ENCODE measurements around the gene TNXB. TPM values are rescaled to one million over a fixed set of nuclear protein-coding genes. Genes with fewer than 3 reads are reported as not detected.

Gene TNXB
- total and polyA plus RNA-seq, 2 of the 4 experiments (the other 2 are of a cell fraction): 0.05 TPM; not detected in 1

DNA sequence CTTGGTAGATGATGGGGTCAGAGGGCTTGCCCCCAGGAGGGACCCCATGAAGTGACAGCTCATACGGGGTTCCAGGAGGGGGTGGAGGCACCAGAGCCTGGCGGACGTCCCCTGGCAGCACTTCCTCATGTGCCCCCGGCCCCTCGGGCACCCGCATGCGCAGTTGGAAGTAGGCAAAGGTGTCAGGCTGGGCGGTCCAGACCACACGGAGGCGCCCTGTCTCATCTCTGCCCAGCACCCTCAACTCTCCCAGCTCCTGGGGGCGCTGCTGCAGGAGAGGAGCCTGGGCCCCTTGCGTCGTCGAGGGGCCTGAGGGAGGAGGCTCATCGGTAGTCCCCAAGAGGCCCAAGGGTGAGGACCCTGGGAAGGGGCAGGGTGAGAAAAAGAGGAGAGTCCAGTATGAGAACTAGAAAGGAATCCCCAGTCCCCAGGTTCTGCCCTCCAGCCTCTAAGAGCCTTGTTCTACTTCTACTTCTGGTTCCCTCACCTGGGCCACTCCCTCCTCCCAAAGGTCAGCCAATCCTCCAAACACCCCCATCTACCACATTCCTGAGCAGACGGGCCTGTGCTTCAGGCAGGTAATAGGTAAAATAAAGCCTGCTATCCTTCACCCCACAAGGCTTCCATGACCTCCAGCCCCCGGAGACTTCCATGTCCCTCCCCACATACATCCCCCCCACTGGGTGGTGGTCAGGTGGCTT is 23.2 kb downstream of the TNXB start:
- Histone ChIP-seq H3K79me1 (ENCODE audit: low read depth in 1 of 2, low read length in 2 of 2) (no peaks in the 10 kb centered on the region), H2AFZ (replicated peaks; ENCODE audit: low read length, poor library complexity) (no peak overlapping the region), H3K4me2 (ENCODE audit: low read depth, low read length) (no peak overlapping the region), H3K27me3 (ENCODE audit: control insufficient read depth, insufficient read depth, low read length) (peaks cover 56% of the 10 kb centered on the region), H3K9me1 (ENCODE audit: insufficient read depth, low read length) (peaks cover 14% of the 10 kb centered on the region), H3K9ac (ENCODE audit: low read depth, low read length) (no peak overlapping the region), H2BK120ac (ENCODE audit: low read depth, low read length) (no peak overlapping the region), H2AK5ac (ENCODE audit: low read depth, low read length) (peak overlapping the region; percentile 65), H2BK5ac (ENCODE audit: low read depth, low read length, poor library complexity, severe bottlenecking) (no peak overlapping the region), H3K36me3 (ENCODE audit: control insufficient read depth, insufficient read depth, low read length) (no peaks in the 10 kb centered on the region), H4K5ac (ENCODE audit: low read depth, low read length) (no peak overlapping the region), H2BK15ac (ENCODE audit: low read depth, low read length) (no peak overlapping the region), H2AK9ac (replicated peaks; ENCODE audit: low read depth, low read length, poor library complexity) (no peak overlapping the region), H3K27ac (ENCODE audit: insufficient read depth, low read length) (no peak overlapping the region), H3K18ac (ENCODE audit: low read depth, low read length) (no peak overlapping the region; the same call in 1 of the 2 replicates), H3K9me3 (ENCODE audit: control insufficient read depth, insufficient read depth, low read length) (no peaks in the 10 kb centered on the region), H2BK20ac (ENCODE audit: low read depth, low read length) (no peak overlapping the region), H4K8ac (ENCODE audit: low read depth in 2 of 2, low read length in 2 of 2) (no peak overlapping the region), H3K14ac (replicated peaks; ENCODE audit: low read depth, low read length) (no peak overlapping the region), H3K23ac (ENCODE audit: low read depth, low read length) (no peak overlapping the region), H3K4me3 (ENCODE audit: insufficient read depth, low read depth, low read length) (no peak overlapping the region), H4K91ac (ENCODE audit: insufficient read depth, low read depth, low read length) (no peak overlapping the region; the same call in 1 of the 2 replicates), H4K20me1 (ENCODE audit: insufficient read depth, low read length) (peaks cover 7% of the 10 kb centered on the region), H3K4ac (ENCODE audit: low read depth, low read length) (no peak overlapping the region), H3K4me1 (ENCODE audit: control insufficient read depth, insufficient read depth, low read length) (peaks cover 22% of the 10 kb centered on the region), H3K56ac (ENCODE audit: extremely low read depth, insufficient read depth, low read length) (no peak overlapping the region)
- 100% methylated on average over 1 of the region's 17 CpGs; no CpG with 5 or more reads in 1 of the 2 experiments for WGBS, 2 experiments (ENCODE audit: extremely low coverage in 2 of 2, insufficient read length in 1 of 2)
- intact Hi-C loops (cut with micrococcal nuclease): no loop called here
- no peak for ATAC-seq (ENCODE audit: low read depth)
- in situ Hi-C loops (cut with MboI; ENCODE audit: low sequenced_read_pairs): no loop called here
- DNase-seq: no peak
- dilution Hi-C loops (cut with HindIII; ENCODE audit: low sequenced_read_pairs, unreplicated experiment): no loop called here
- ChIA-PET CTCF (no interaction called here), POLR2A (ENCODE audit: unreplicated experiment) (no interaction called here)
- TF ChIP-seq MAZ (IDR thresholded peaks at IDR 0.05; ENCODE audit: borderline replicate concordance, low read depth, low read length): no peak
- no peak for TF ChIP-seq CHD1 (IDR thresholded peaks at IDR 0.05; ENCODE audit: low read depth, low read length)
- no peak for TF ChIP-seq CEBPB (IDR thresholded peaks at IDR 0.05; ENCODE audit: low read depth, low read length)
- TF ChIP-seq POLR2A (IDR thresholded peaks at IDR 0.05; ENCODE audit: low read depth, low read length): no peak
- TF ChIP-seq CTCF (conservative IDR thresholded peaks at IDR 0.05; ENCODE audit: low read depth, low read length): no peak
- no peak for TF ChIP-seq SMC3 (IDR thresholded peaks at IDR 0.05; ENCODE audit: low read depth, low read length)
- no peak for TF ChIP-seq RFX5 (IDR thresholded peaks at IDR 0.05; ENCODE audit: low read depth, low read length)
- no TSS peak for BruUV-seq (replicated peaks)
